Activated CD8-positive, alpha-beta memory T cell treated with anti-CD3 and anti-CD28 coated beads for 1 hour (primary cell): ENCODE measurements around the gene POLR2I.
"Not testable (repeated sequence)": the region's sequence is repeated elsewhere in the genome, so short reads cannot be mapped to it uniquely, and the experiment has no call there.

ENCODE experiments used
- DNase-seq, 2 donors: peaks; one replicate each; pipeline ENCODE4 v3.0.0-alpha.2; 2020; ENCODE audit warnings: low read depth in 1 of 2; ENCODE audit errors: extremely low read depth in 1 of 2

POLR2I gene

DNA sequence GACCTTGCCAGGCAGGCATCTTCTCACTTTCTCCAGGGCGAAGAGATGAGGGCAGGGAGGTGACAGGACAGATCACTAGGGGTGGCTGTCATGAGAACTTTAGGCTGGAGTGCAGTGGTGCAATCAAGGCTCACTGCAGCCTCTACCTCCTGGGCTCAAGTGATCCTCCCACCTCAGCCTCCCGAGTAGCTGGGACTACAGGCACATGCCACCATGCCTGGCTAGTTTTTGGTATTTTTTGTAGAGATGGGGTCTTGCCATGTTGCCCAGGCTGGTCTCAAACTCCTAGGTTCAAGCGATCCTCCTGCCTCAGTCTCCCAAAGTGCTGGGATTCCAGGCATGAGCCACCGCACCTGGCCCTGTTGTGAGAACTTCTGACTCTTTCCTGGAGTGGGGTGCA is 20.2 kb upstream of the POLR2I start:
- DNase-seq: not testable (repeated sequence)

DNA sequence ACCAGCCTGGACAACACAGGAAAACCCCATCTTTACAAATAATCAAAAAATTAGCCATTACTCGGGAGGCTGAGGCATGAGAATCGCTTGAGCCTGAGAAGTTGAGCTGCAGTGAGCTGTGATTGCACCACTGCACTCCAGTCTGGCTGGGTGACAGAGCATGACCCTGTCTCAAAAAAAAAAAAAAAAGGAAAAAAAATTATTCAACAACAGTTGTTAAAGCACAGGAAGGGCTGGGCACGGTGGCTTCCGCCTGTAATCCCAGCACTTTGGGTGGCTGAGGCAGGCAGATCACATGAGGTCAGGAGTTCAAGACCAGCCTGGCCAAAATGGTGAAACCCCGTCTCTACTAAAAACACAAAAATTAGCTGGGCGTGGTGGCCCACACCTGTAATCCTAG is 16.5 kb upstream of the POLR2I start:
- DNase-seq: not testable (repeated sequence)

DNA sequence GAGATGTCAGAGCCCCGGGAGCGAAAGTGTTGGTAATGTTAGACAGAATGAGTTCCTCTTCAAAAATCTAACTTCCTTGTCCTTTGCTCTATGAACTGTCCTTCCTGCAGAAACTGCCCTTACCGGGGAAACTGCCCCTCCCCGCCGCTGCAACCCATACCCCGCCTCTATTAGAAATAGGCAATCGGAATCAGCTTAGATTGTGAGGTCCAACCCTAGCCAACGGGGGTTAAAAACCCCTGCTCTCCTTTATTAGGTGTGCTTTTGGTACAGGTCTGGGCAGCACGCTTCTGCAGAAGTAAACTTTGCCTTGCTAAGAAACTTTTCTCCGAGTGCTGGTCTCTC is 13.7 kb upstream of the POLR2I start:
- DNase-seq: no peak

DNA sequence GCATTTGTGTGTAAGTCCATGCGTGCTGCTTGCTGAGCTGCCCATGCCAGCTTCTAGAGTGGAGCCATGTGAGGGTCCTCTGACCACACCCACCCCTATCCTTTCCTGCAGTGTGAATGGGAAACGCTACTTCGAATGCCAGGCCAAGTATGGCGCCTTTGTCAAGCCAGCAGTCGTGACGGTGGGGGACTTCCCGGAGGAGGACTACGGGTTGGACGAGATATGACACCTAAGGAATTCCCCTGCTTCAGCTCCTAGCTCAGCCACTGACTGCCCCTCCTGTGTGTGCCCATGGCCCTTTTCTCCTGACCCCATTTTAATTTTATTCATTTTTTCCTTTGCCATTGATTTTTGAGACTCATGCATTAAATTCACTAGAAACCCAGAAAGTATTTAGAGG is 10.9 kb upstream of the POLR2I start:
- DNase-seq: no peak

DNA sequence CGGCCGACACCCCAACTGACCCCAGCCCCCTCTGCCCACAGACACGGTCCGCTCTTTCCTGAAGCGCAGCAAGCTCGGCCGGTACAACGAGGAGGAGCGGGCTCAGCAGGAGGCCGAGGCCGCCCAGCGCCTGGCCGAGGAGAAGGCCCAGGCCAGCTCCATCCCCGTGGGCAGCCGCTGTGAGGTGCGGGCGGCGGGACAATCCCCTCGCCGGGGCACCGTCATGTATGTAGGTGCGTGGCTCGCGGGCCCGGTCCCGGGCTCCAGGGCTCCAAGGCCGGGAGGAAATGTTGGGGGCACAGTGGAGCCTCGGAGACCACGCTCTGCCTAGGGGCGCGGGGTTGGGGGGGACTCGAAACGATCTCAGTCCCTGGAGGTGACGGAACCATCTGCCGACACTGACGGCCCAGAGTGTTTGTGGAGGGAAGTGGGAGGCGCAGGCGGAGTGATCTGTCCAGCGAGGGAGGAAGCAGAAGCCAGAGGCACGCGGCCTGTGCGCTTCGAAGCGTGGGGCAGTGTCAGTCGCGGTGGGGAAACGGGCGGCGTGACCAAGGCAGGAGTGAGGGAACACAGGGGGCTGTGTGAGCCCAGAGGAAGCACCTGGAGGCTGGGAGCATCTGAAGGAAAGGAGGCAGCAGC is 6.9 kb upstream of the POLR2I start:
- no peak for DNase-seq

DNA sequence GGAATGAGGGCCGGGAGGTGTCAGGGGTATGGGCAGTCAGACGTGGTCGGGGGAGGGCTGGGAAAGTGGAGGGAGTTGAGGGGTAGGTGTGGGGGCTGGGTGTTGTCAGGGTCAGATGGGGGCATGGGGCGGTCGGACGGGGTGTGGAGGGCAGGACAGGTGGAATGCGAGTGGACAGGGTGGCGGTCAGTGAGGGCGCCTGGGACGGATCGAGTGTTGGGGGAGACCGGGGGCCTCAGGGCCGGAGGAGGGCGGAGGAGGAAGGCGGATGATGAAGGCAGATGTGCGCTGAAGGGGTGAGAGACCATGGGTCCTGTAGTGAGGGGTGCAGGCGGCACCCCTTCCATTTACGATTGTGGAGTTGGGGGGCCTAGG is 6.3 kb upstream of the POLR2I start:
- DNase-seq: no peak

DNA sequence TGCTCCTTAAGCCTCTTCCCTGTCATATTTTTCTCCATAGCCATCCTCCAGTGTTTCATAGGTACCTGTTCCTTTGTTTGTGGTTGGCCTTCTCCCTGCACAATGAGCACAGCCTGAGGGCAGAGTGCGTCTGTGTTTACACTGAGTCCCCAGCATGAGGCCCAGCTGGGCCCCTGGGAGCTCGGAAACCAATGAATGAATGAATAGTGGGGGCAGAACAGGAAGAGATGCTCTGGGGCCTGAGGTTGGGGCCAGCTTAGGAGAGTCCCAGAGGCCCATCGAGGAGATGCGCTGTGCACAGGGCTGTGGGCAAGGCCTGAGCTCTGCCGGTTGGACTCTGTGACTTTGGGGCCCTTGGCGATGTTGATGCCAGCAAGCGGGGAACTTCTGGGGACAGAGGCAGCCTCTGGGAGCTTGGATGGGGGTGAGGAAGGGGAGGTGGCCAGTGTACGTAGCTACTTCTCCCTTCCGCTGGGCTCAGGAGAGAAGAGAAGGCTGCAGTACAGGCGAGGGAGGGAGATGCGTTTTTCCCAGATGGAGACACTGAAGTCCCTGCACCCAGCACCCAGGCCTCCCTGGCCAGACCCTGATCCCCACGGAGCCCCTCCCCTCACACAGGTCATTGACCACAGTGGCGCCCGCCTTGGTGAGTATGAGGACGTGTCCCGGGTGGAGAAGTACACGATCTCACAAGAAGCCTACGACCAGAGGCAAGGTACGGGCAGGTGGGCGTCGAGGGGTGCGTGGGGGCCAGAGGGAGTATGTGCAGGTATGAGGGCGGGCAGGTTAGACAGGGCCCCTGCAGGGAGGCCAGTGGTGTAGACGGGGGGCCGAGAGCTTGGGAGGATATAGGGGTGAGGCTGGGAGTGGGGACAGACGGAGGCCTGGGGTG is 5.7 kb upstream of the POLR2I start:
- DNase-seq: no peak

DNA sequence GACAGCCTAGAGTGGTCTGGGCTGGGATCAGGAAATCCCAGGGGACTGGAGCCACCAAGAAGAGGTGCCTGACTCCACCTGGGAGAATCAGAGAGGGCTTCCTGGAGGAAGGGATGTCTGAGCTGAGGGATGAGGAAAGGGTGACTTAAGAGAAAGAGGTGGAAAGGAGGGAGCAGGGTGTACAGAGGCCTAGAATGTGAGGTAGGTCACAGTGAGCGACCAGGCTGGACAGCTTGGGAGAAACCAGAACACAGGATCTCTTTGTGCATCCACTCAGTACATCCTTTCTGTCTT is 1.6 kb upstream of the POLR2I start:
- DNase-seq: no peak

DNA sequence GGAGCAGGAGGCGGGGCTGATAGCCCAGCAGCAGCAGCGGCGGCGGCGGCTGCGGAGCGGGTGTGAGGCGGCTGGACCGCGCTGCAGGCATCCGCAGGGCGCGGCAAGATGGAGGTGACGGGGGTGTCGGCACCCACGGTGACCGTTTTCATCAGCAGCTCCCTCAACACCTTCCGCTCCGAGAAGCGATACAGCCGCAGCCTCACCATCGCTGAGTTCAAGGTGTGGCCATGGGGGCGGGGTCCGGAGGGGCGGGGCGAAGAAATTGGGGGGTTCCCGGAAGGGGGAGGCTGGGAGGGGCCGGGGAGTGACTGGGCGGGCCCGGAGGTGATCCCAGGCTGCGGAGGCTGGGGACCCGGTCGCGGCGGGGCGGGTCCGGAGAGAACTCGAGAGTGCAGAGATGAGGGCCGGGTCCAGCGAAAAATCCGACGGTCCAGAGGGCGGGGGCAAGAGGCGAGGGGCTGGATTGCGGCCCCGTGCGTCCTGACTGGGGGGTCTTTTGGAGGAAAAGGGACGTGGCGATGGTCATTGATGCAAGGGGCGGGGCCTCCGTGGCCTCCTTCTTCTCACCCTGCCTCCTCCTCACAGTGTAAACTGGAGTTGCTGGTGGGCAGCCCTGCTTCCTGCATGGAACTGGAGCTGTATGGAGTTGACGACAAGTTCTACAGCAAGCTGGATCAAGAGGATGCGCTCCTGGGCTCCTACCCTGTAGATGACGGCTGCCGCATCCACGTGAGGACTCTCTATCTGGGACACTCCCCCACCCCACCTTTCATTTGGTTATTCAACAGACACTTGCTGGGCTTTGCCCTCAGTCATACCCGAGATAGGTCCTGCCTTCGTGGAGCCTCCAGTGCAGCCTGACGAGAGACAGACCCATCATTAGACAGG is 1.0 kb upstream of the POLR2I start, which contains the start of gene TBCB:
TBCB (plus strand) TSS at position 16 of the 891 bp plus-strand sequence; CDS start at position 109, 93 bp downstream.
- peak; percentile 76 to 88 for DNase-seq

DNA sequence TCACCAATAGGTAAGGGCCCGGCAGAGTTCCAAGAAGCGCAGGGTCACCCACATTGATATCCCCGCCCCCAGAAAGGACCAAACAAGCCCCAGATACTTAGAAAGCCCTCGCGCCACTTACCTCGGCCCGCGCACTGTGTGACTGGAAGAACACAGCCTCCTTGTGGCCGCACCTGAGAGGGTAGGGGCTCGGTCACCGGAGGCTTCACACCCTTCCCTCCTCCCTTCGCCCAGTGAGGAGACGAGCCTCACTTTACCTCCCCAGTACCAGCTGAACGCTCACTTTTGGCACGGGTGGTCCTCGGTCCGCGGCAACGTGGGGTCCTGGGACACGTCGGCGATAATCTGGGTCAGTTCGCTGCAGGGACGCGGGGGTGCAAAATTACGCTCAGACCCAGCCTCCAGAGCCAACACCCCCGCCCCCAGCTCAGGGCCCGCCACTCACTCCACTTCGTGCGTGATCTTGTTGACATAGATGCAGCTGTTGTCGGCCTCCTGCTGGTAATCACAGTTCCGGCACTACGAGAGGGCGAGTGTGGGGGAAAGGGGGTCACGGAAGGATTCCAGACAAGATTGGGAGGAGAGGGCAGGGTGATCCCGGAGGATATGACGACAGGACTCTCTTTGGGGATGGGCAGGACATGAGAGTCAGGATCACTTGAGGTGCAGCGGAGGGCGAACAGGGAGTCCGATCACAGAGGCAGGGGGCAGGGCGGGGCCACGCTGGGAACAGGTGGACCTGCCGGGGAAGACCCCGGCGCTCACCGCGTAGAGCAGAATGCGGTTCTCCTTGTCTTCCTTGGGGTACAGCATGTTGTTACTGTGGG is 568 bp downstream of the POLR2I start:
- DNase-seq: no peak

DNA sequence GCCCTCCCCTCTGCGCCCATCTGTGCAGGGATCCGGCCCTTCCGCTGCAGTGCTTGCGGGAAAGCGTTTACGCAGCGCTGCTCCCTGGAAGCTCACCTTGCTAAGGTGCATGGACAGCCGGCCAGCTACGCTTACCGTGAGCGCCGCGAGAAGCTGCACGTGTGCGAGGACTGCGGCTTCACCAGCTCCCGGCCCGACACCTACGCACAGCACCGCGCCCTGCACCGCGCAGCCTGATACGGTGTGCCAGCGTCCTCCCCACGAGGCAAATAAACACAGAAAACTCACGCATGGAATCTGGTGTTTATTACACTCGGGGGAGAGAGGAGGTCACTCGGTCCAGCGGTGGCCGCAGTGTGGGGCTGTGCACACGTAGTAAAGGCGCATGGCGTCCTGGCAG is 1.2 kb downstream of the POLR2I start:
- no peak for DNase-seq

DNA sequence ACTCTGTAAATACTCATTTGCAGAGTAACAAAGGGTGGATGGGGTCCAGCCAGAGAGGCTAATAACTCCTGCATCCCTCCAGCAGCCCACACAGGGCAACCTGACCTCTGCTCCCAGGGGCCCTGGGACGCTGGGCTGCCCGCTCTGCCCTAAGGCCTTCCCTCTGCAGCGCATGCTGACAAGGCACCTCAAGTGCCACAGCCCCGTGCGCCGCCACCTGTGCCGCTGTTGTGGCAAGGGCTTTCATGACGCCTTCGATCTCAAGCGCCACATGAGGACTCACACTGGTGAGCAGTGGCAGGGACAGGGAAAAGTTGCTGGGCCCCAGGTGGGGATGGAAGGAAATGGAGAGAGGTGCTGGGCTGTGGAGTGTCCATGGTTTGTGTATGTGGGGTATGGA is 2.0 kb downstream of the POLR2I start:
- no peak for DNase-seq

DNA sequence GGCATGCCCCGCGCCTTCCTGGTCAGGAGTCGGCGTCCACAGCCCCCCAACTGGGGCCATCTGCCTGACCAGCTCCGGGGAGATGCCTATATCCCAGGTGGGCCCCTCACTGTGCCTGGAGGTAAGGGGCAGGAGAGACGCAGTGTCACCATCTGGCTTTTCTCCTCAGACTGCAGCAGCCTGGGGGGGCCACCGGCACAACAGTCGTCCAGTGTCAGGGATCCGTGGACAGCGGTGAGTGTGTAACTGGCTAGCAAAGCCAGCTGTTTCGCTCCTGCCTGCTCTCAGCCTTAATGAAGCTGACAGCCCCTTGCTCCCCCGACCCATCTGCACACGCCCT is 3.5 kb downstream of the POLR2I start:
- no peak for DNase-seq

DNA sequence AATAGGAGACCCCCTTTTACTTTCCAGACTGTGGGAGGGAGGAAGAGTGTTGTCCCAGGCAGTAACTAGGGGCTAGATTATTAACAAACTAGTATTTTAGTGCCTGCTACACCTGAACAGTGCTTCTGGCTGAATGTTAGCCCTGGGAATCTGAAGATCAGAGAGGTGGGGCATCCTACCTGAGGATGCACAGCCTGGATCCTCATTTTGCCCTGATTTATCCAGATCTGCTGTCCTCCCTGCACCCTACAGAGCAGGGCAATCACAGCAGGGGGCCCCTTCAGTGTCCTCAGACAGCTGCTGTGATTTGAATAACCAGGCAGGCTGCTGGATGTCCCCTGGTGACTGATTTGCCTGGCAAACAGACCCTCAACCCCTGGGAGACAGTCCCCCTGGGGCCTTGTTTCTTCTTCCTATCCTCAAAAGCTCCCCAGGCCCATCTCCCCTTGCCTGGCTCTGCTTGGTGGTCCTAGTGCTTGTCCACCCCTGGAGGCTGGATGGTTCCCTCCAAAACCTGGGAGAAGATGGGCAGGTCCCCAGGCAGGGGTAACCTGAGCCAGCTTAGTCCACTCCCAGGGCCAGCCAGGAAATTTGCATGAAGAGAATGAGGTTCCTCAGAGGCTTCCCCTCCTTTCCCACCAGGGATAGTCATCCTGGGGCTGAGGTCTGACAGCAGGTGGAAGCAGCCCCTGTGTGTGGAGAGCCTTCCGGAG is 4.0 kb downstream of the POLR2I start, which contains the start of gene OVOL3:
OVOL3 (plus strand) TSS at position 657 of the 713 bp plus-strand sequence. CDS start 60 bp downstream, outside the sequence.
- no peak for DNase-seq

DNA sequence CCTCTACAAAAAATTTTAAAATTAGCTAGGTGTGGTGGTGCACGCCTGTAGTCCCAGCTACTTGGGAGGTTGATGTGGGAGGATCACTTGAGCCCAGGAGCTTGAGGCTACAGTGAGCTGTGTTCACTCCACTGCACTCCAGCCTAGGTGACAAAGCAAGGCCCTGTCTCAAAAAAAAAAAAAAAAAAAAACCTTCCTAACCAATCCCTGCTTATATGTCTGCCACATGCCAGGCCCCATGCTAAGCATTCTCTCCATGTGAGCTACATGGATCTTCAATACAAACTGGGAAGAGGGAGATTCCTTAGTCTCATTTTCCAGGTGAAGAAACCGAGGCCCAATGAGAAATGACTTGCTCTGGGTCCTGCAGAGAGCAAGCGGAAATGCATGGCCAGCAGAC is 6.0 kb downstream of the POLR2I start:
- DNase-seq: no peak

DNA sequence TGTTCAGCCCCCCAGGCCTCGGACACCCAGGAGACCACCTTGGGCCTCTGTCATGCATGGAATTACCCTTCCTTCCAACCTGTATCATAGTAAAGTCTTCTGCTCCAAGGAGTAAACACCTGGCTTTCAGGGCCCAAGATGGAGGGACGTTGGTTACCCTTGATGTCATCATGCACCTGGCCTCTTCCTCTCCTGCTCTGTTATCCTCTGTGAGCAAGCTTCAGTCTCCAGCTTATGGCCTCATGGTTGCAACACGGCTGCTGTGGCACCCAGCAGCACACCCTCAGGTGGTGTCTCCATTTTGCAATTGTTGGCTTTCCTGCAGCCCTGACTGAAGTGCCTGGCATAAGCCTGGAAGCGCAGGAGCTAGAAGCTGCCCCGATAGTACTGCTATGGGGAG is 7.7 kb downstream of the POLR2I start:
- no peak for DNase-seq

DNA sequence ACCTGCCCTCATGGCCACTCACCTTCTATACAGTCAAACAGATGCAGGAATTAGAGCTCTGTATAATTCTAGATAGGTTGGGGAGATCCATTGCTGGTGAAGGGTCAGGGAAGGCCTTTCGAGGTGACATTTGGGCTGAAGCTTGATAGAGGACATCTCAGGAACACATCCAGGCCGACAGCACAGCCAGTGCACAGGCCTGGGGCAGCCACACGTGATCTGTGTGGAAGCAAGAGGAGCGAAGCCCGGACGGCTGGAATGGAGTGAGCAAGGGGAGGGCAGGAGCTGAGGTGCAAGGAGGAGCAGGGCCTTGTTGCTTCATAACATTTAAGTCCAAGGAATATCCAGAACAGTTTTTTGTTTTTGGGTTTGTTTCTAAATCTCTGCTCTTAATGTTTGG is 8.2 kb downstream of the POLR2I start:
- DNase-seq: no peak

DNA sequence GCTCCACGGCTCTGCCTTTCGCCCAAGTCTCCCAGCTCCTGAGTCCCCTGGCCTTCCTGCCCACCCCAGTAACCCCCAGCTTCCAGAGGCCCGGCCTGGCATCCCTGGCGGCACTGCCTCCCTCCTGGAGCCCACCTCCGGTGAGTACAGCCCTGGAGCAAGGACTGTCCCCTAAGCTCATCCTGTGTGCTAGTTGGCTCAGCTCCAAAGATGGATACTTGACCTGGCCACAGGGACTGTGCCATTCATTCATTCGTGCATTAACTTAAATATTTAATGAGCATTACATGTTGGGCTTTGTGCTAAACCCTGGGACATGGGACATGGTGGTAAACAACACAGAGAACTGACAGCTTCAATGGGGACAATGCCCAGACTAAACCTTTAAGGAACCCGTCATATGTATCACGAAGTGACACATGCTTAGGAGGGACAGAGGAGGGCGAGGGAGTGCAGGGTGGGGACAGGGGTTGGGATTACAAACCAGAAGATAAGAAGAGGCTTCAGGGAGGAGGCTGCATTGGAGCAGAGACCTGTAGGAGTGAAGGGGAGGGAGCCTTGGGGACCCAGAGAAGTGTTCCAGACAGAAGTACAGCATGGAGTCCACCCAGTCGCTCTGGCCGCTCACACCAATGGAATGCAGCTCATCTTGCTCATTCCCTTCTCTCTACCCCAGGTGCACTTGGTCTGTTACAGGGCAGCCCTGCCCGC is 10.7 kb downstream of the POLR2I start:
- no peak for DNase-seq

DNA sequence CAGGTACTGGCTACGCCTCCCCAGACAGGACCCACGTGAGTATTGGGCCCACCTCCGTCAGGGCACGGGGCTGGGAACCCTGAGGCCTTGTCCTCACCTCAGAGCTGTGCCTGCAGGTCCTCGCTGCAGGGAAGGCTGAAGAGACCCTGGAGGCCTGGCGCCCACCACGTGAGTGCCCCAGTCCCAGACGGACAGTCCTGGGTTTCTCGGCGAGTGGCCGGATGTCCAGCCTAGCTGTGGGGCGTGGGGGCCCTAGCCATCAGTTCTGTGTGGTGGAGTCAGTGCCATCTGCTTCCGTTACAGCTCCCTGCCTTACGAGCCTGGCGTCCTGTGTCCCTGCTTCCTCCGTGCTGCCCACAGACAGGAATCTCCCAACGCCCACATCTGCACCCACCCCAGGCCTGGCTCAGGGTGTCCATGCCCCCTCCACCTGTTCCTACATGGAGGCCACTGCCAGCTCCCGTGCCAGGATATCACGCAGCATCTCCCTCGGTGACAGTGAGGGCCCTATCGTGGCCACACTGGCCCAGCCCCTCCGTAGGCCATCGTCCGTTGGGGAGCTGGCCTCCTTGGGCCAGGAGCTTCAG is 11.5 kb downstream of the POLR2I start:
- no peak for DNase-seq
